ENCODE measurements around the gene SLC12A8. TPM values are rescaled to one million over a fixed set of nuclear protein-coding genes. Genes with fewer than 3 reads are reported as not detected.

Gene SLC12A8
- total and polyA plus RNA-seq, 9 of the 15 experiments (the other 6 are each of a cell fraction or from before 2014, with no cell fraction given), result 0.04 to 0.33 (median 0.09) TPM; not detected in 4

DNA sequence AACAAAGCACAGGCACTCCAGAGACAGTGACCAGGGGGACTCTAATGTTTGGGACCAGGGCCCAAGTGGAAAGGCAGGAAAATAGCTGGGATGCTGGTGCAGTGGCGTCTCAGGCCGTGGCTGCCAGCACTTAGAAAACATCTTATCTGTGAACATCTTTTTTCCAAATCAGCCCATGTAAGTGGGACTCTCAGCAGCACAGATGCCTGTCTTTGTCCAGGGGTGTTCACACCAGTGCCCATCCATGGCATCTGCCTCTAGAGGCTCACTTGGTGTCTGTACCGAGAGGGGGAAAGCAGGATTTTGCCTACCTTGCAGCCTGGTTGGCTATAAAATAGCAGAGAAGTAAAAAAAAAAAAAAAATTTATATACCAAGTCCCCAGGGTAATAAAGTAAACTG, 26.7 kb downstream of the SLC12A8 start:
- ATAC-seq (no peak), FAIRE-seq (no peak), DNase-seq (ENCODE audit: extremely low read depth in 1 of 4, low spot score in 3 of 4) (no peak)
- WGBS (ENCODE audit: insufficient coverage, low coverage, missing lambda C conversion rate), result 25% methylated on average over 1 of the region's 3 CpGs
- no peak overlapping the region for H2AFZ ChIP-seq (ENCODE audit: low read depth, low read length)
- H3K9me3 ChIP-seq (replicated peaks; ENCODE audit: control insufficient read depth, insufficient read depth, low read depth, low read length), result no peaks in the 10 kb centered on the region
- TF ChIP-seq, protein P1, sequence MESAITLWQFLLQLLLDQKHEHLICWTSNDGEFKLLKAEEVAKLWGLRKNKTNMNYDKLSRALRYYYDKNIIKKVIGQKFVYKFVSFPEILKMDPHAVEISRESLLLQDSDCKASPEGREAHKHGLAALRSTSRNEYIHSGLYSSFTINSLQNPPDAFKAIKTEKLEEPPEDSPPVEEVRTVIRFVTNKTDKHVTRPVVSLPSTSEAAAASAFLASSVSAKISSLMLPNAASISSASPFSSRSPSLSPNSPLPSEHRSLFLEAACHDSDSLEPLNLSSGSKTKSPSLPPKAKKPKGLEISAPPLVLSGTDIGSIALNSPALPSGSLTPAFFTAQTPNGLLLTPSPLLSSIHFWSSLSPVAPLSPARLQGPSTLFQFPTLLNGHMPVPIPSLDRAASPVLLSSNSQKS (CRISPR knock-in tag; IDR thresholded peaks at IDR 0.05), result no peak
- TF ChIP-seq, protein P2, sequence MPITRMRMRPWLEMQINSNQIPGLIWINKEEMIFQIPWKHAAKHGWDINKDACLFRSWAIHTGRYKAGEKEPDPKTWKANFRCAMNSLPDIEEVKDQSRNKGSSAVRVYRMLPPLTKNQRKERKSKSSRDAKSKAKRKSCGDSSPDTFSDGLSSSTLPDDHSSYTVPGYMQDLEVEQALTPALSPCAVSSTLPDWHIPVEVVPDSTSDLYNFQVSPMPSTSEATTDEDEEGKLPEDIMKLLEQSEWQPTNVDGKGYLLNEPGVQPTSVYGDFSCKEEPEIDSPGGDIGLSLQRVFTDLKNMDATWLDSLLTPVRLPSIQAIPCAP (CRISPR knock-in tag; IDR thresholded peaks at IDR 0.05; ENCODE audit: borderline replicate concordance), result no peak
- TF ChIP-seq JUNB (CRISPR knock-in tag; conservative IDR thresholded peaks at IDR 0.05) (no peak), ZBED1 (IDR thresholded peaks at IDR 0.05) (no peak), CCNT2 (IDR thresholded peaks at IDR 0.05; ENCODE audit: borderline replicate concordance, extremely low read depth, insufficient read length, low read depth, low read length) (no peak), BHLHE40 (IDR thresholded peaks at IDR 0.05; ENCODE audit: low read length) (no peak), ADNP (tag; IDR thresholded peaks at IDR 0.05) (no peak), EHMT2 (IDR thresholded peaks at IDR 0.05) (no peak), ZEB2 (IDR thresholded peaks at IDR 0.05) (no peak), ZFP30 (CRISPR knock-in tag; IDR thresholded peaks at IDR 0.05; ENCODE audit: borderline replicate concordance) (no peak), DNMT1 (IDR thresholded peaks at IDR 0.05) (no peak), HNRNPH1 (optimal IDR thresholded peaks at IDR 0.05; ENCODE audit: low read depth, low read length) (no peak), YY1 (IDR thresholded peaks at IDR 0.05; ENCODE audit: borderline replicate concordance in 1 of 3, control insufficient read depth in 1 of 3, extremely low read depth in 1 of 3, insufficient read depth in 3 of 3, insufficient read length in 1 of 3, insufficient replicate concordance in 2 of 3, low read depth in 1 of 3, low read length in 2 of 3) (no peak), DMBX1 (CRISPR knock-in tag; IDR thresholded peaks at IDR 0.05; ENCODE audit: borderline replicate concordance) (no peak), ZBTB8A (IDR thresholded peaks at IDR 0.05; ENCODE audit: partially characterized antibody) (no peak)
- TF ChIP-seq, protein P3, sequence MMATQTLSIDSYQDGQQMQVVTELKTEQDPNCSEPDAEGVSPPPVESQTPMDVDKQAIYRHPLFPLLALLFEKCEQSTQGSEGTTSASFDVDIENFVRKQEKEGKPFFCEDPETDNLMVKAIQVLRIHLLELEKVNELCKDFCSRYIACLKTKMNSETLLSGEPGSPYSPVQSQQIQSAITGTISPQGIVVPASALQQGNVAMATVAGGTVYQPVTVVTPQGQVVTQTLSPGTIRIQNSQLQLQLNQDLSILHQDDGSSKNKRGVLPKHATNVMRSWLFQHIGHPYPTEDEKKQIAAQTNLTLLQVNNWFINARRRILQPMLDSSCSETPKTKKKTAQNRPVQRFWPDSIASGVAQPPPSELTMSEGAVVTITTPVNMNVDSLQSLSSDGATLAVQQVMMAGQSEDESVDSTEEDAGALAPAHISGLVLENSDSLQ (IDR thresholded peaks at IDR 0.05), result no peak
- TF ChIP-seq, protein P4, sequence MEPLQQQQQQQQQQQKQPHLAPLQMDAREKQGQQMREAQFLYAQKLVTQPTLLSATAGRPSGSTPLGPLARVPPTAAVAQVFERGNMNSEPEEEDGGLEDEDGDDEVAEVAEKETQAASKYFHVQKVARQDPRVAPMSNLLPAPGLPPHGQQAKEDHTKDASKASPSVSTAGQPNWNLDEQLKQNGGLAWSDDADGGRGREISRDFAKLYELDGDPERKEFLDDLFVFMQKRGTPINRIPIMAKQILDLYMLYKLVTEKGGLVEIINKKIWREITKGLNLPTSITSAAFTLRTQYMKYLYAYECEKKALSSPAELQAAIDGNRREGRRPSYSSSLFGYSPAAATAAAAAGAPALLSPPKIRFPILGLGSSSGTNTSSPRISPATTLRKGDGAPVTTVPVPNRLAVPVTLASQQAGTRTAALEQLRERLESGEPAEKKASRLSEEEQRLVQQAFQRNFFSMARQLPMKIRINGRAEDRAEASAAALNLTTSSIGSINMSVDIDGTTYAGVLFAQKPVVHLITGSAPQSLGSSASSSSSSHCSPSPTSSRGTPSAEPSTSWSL (CRISPR knock-in tag; IDR thresholded peaks at IDR 0.05; ENCODE audit: borderline replicate concordance), result no peak
- TF ChIP-seq, protein P5, sequence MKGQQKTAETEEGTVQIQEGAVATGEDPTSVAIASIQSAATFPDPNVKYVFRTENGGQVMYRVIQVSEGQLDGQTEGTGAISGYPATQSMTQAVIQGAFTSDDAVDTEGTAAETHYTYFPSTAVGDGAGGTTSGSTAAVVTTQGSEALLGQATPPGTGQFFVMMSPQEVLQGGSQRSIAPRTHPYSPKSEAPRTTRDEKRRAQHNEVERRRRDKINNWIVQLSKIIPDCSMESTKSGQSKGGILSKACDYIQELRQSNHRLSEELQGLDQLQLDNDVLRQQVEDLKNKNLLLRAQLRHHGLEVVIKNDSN (CRISPR knock-in tag; IDR thresholded peaks at IDR 0.05), result no peak
- in situ Hi-C loops (cut with MboI) (no loop called here), intact Hi-C loops (cut with micrococcal nuclease) (no loop called here)
- H3K79me2 ChIP-seq (ENCODE audit: control insufficient read depth, insufficient read depth, low read length), result no peaks in the 10 kb centered on the region
- H3K4me1 ChIP-seq (replicated peaks in 1 of 2; ENCODE audit: control insufficient read depth in 2 of 2, insufficient read depth in 2 of 2, low read length in 2 of 2), result peaks cover 3 to 6% of the 10 kb centered on the region in 2 experiments; a peak in 4 of 5 replicates
- no peaks in the 10 kb centered on the region for H3K36me3 ChIP-seq (ENCODE audit: control insufficient read depth, insufficient read depth, low read length)
- ChIA-PET POLR2A (interaction anchor here (1.8 kb wide), 1 partner anchor 10 kb away, joined by 6 read pairs; no protein-coding TSS in a partner anchor), CTCF (ENCODE audit: low intra/inter-chr PET ratio) (no interaction called here)
- no peak overlapping the region for H3K4me3 ChIP-seq
- H3K27me3 ChIP-seq (ENCODE audit: control insufficient read depth in 2 of 2, insufficient read depth in 2 of 2, low read length in 2 of 2), result 0 out of 5 replicates have a peak, but pooled peaks cover 0 to 9% of the 10 kb centered on the region in 2 experiments
- H4K20me1 ChIP-seq (replicated peaks; ENCODE audit: control insufficient read depth, insufficient read depth, low read length), result no peaks in the 10 kb centered on the region
- no TSS peak for BruUV-seq (replicated peaks)
- no peak overlapping the region; the same call in 1 of the 2 replicates for H3K4me2 ChIP-seq (ENCODE audit: insufficient read depth, low read length)
- H3K9me1 ChIP-seq (ENCODE audit: control insufficient read depth, insufficient read depth, low read length), result no peaks in the 10 kb centered on the region
- no peak overlapping the region for H3K27ac ChIP-seq (ENCODE audit: extremely low read depth, low read depth, low read length)
- H3K9ac ChIP-seq (ENCODE audit: insufficient read depth in 1 of 2, low read depth in 2 of 2, low read length in 2 of 2), result no peak overlapping the region
